Daoy (cell line): ENCODE data around the gene NSUN7. TPM values are rescaled to one million over a fixed set of nuclear protein-coding genes. Genes with fewer than 3 reads are reported as not detected.
A peak's percentile ranks its signal among the peaks of the same experiment; 100 is the strongest.

Experiments
- DNase-seq: peaks from one replicate; pipeline ENCODE4 v3.0.0-alpha.2; 2015; ENCODE audit warnings: low read depth
- total RNA-seq: library from RNA; depleted of rRNA; stranded (reverse); fragments of >200 nt; shearing (Covaris generic); gene quantifications from 2 replicates; pipeline ENCODE4 v1.2.3, GENCODE V29; 2014; rRNA removed

The NSUN7 gene
- total RNA-seq, 1 experiment from 2014 or later, result 0.51 TPM

- DNase-seq, result no peak
Measured at GRCh38 chr4:40846532-40846931, 96.8 kb downstream of the NSUN7 start.

- no peak for DNase-seq
Measured at GRCh38 chr4:40848251-40848650, 98.5 kb downstream of the NSUN7 start.

- DNase-seq, result no peak
Measured at GRCh38 chr4:40848940-40849339, 99.2 kb downstream of the NSUN7 start.

- no peak for DNase-seq
Measured at GRCh38 chr4:40850496-40850895, 100.7 kb downstream of the NSUN7 start.

- no peak for DNase-seq
Measured at GRCh38 chr4:40856277-40856839, 106.6 kb downstream of the NSUN7 start.

- DNase-seq, result peak; percentile 29
Measured at GRCh38 chr4:40856840-40857362, 107.1 kb downstream of the NSUN7 start.

GRCh38 chr4:40857956-40858355, 108.2 kb downstream of the NSUN7 start:
- no peak for DNase-seq

GRCh38 chr4:40858962-40859361, 109.2 kb downstream of the NSUN7 start:
- no peak for DNase-seq

Other genes starting within 250 kb of the NSUN7 start
- 3.7 and 3.8 TPM in 2 replicates for gene RBM47, start 120.1 kb upstream of the NSUN7 start, total RNA-seq